Lower leg skin (tissue), 4 donors: Measurements from ENCODE around the gene GABRG3. TPM values are rescaled to one million over a fixed set of nuclear protein-coding genes. Genes with fewer than 3 reads are reported as not detected.
"Not testable (repeated sequence)": the region's sequence is repeated elsewhere in the genome, so short reads cannot be mapped to it uniquely, and the experiment has no call there.

Experiments
- DNase-seq, 2 donors: peaks; one replicate each; pipeline ENCODE4 v3.0.0-alpha.2; 2019; ENCODE audit warnings: low spot score in 2 of 2
- H3K4me3 ChIP-seq: fragments of 200-600 bp; sonication (generic); 2 replicates; pipeline ENCODE4 v1.5.1; 2017; ENCODE audit warnings: mild to moderate bottlenecking, low read depth; ENCODE audit not compliant: poor library complexity, severe bottlenecking
- CTCF ChIP-seq, 3 donors: fragments of 450-650 bp; IDR thresholded peaks; one replicate each; pipeline ENCODE4 v1.5.1; 2016; ENCODE audit warnings: antibody characterized with exemption in 3 of 3, mild to moderate bottlenecking in 3 of 3, moderate library complexity in 2 of 3
- POLR2A ChIP-seq, 2 donors: fragments of 450-650 bp; IDR thresholded peaks; one replicate each; pipeline ENCODE4 v1.6.1; 2016 to 2017; ENCODE audit warnings: antibody characterized with exemption in 2 of 2, mild to moderate bottlenecking in 1 of 2, moderate library complexity in 1 of 2
- WGBS, 2 donors: methylation state at CpG; one replicate each; pipeline ENCODE4 v1.1.5; 2018; 5-methylcytosine and 5-hydroxymethylcytosine counted together
- intact Hi-C: fragments of 100-400 bp; cut with DNase I; formaldehyde crosslinking; loops from one replicate; pipeline ENCODE4 v1.15.0; 2023; ENCODE audit warnings: low total_unique reads
- total RNA-seq, 4 donors: library from RNA; depleted of rRNA; stranded (reverse); fragments of >200 nt; gene quantifications; one replicate each; pipeline ENCODE4 v1.1.0, GENCODE V29; 2016

GABRG3 gene
- total RNA-seq, 4 donors from 2014 or later, result 0.12 to 0.49 (median 0.25) TPM

- H3K4me3 ChIP-seq, result no peak overlapping the region
- intact Hi-C loops, result no loop called here
- WGBS, 2 donors, result 95 to 98% methylated on average over 4 of the region's 4 CpGs
- TF ChIP-seq POLR2A (IDR thresholded peaks at IDR 0.05), result no peak
- TF ChIP-seq CTCF (IDR thresholded peaks at IDR 0.05), result no peak
- no peak for DNase-seq
These were observed 14.1 kb downstream of the GABRG3 start for GRCh38 chr15:26985050-26985449.

- no peak overlapping the region for H3K4me3 ChIP-seq
- no peak for DNase-seq
- 93 to 95% methylated on average over 2 of the region's 2 CpGs for WGBS, 2 donors
- TF ChIP-seq CTCF (IDR thresholded peaks at IDR 0.05), result no peak
- intact Hi-C loops, result no loop called here
These were observed 25.3 kb downstream of the GABRG3 start for GRCh38 chr15:26996250-26996649.

GRCh38 chr15:27003003-27003402 is 32.0 kb downstream of the GABRG3 start:
- not testable (repeated sequence) for H3K4me3 ChIP-seq
- intact Hi-C loops, result loop anchor here (10.0 kb wide), 1 partner anchor 58 kb away; no protein-coding TSS in a partner anchor
- 83 to 94% methylated on average over 2 of the region's 4 CpGs for WGBS, 2 donors

GRCh38 chr15:27004226-27004625 is 33.2 kb downstream of the GABRG3 start:
- intact Hi-C loops, result loop anchor here (10.0 kb wide), 1 partner anchor 59 kb away; no protein-coding TSS in a partner anchor
- not testable (repeated sequence) for H3K4me3 ChIP-seq, DNase-seq
- 93 to 94% methylated on average over 12 to 24 of the region's 24 CpGs for WGBS, 2 donors

More at GRCh38 chr15:27003003-27003402, 32.0 kb downstream of the GABRG3 start:
- not testable (repeated sequence) for DNase-seq

- TF ChIP-seq CTCF (IDR thresholded peaks at IDR 0.05) (no peak), POLR2A (IDR thresholded peaks at IDR 0.05) (no peak)
- DNase-seq, result peak in 1 of 2 donors; percentile 19
- WGBS, 2 donors, result 38 to 48% methylated on average over 10 of the region's 10 CpGs
- H3K4me3 ChIP-seq, result no peak overlapping the region
- intact Hi-C loops, result loop anchor here (10.0 kb wide), 1 partner anchor 122 kb away; no protein-coding TSS in a partner anchor
These were observed 46.3 kb downstream of the GABRG3 start for GRCh38 chr15:27017168-27017809.

- TF ChIP-seq POLR2A (IDR thresholded peaks at IDR 0.05) (no peak), CTCF (IDR thresholded peaks at IDR 0.05) (no peak)
- no peak overlapping the region for H3K4me3 ChIP-seq
- intact Hi-C loops, result loop anchor here (10.0 kb wide), 1 partner anchor 125 kb away; no protein-coding TSS in a partner anchor
- 75 to 83% methylated on average over 6 of the region's 6 CpGs for WGBS, 2 donors
- DNase-seq, result no peak
These were observed 48.7 kb downstream of the GABRG3 start for GRCh38 chr15:27019687-27020086.

- WGBS, 2 donors, result 38 to 50% methylated on average over 9 of the region's 9 CpGs
- no peak overlapping the region for H3K4me3 ChIP-seq
- no peak for DNase-seq
- intact Hi-C loops, result no loop called here
- no peak for TF ChIP-seq POLR2A (IDR thresholded peaks at IDR 0.05)
- no peak for TF ChIP-seq CTCF (IDR thresholded peaks at IDR 0.05)
These were observed 54.5 kb downstream of the GABRG3 start for GRCh38 chr15:27025481-27025966.
